Measurements from ENCODE around the gene UBN1.

UBN1 gene

DNA sequence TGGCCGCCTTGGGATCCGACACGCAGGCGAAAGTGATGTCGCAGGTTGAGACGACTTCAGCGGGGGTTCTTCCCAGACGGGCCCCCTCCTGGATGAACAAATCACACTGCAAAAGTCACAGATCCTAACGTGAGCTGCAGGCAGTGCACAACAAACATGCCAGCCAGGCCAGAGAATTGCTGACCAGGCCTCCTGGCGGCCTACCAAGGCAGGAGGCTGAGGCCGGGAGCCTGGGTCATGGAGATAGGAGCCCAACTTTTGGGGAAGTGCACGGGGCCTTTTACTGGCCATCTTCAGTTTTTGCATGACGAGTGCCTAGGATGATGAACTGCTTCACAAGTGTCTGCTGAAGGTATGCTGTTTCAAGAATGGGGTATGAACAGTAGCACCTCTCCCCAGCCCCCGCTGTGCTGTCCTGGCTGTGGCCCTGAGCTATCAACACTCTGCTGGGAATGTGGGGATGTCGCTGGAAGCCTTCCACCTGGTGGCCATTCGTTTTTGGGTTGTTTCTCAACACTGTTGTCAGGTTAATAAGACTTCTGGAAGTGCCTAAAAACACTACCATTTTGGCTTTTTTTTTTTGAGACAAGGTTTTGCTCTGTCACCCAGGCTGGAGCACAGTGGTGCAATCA lies 32.6 kb upstream of the UBN1 start:
- DNase-seq (ENCODE audit: low read depth), result no peak

- DNase-seq (ENCODE audit: low read depth), result no peak
These were observed 26.6 kb upstream of the UBN1 start for GRCh38 chr16:4820652-4821051.

DNA sequence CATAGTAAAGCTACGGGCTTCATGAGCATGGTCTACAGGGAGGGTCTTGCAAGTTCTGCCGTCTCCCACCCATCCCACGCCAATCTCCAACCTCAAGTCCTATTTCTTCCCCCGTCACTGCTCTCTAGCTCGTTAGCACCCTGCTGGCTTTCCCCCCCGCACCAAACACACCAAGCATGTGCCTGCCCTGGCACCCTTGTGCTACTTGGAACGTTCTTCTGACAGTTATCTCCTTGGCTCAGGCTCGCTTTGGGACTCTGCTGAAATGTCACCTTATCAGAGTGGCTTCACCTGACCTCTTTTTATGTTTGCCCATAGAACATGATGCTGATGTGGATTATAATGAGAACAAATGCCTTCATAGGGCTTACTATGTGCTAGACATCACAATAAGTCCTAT lies 22.1 kb upstream of the UBN1 start:
- DNase-seq (ENCODE audit: low read depth), result no peak

DNA sequence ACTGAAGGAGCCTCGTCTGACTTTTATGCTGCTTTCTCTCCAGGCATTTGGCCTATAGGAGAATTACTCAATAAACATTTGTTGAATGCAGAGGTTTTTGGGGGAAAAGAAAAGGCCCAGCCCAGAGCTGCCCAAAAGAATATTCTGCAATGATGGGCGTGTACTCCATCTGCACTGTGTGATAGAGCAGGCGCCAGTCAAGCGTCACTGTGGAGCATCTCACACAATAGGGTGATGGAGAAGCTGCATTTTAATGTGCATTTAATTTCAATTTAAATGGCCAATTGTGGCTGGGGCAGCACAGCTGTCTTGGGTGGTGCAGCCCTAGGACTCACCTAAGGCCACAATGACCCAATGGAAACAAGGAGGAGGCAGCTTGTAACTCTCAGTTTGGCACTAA lies 20.8 kb upstream of the UBN1 start:
- no peak for DNase-seq (ENCODE audit: low read depth)

- no peak for DNase-seq (ENCODE audit: low read depth)
These were observed 20.3 kb upstream of the UBN1 start for GRCh38 chr16:4826980-4827379.

DNA sequence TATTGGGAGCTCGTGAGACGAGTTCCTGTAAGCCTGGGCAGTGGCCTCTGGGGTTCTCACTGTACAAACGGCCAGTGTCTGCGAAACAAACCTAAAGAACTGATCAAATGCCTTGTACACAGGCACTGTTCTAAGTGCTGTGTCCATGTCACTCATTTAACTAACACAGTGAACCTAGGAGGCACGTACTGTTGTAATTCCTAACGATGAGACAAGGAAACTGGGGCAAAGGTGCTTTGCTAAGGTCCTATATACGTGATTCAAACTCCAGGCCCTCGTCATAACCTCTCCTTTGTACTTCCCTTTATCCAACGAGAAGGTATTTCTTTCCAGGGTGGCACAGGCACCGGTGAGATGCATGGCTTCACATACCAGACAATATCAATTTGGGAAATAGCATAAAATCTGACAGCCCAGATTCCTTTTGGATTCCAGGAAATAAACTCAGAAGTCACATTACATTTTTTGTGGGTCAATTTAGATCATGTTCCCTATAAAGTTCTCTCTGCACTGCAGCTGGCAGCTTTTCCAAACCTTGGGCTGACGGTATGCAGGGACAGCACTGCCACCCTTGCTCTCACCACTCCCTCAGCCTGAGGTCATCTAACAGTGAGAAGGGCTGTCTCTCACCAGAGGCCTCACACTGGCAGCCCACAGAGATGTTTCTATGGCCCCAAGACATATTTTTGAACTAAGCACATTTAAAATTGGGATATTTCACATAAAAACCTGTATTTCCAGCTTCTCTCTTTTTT lies 18.5 kb upstream of the UBN1 start:
- DNase-seq (ENCODE audit: low read depth), result no peak

GRCh38 chr16:4830408-4830807 lies 16.9 kb upstream of the UBN1 start:
- no peak for DNase-seq (ENCODE audit: low read depth)

DNA sequence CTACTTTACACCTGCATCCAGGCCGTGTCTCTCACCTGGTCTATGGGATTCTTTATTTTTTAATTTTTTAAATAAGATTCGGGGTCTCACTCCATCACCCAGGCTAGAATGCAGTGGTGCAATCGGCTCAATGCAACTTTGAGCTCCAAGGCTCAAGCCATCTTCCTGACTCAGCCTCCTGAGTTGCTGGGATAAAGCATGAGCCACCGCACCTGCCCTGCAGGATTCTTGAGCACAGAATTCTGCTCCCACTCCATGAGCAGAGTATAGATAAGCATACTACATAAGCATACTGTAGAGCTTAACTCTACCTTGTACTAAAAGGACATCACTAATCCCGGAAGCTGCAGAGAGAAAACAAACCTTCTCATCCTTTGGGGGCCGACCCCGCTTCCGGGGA lies 15.7 kb upstream of the UBN1 start:
- no peak for DNase-seq (ENCODE audit: low read depth)

- no peak for DNase-seq (ENCODE audit: low read depth)
These were observed 14.5 kb upstream of the UBN1 start for GRCh38 chr16:4832698-4833343.

DNA sequence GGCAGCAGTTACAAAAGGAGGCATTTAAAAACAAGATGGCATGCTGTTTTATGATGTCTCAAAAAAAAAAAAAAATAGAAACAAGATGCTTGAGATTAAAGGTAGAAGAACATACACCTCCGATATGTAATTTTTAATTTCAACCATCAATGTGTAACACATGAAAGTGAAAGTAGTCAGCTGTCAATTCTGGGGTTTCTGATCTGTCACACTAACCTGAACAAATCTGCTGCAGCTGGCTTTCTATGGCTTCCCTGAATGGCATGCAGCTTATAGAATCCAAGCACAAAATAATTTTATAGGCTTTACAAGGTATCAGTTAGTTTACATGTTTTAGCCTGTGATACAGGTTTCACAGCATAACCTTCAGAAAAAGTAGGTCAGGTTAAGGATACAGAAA lies 13.7 kb upstream of the UBN1 start:
- no peak for DNase-seq (ENCODE audit: low read depth)

- DNase-seq (ENCODE audit: low read depth), result no peak
These were observed 10.6 kb upstream of the UBN1 start for GRCh38 chr16:4836727-4837126.

GRCh38 chr16:4837733-4838501 lies 9.4 kb upstream of the UBN1 start:
- no peak for DNase-seq (ENCODE audit: low read depth)

GRCh38 chr16:4839942-4840341 lies 7.3 kb upstream of the UBN1 start:
- DNase-seq (ENCODE audit: low read depth), result no peak

DNA sequence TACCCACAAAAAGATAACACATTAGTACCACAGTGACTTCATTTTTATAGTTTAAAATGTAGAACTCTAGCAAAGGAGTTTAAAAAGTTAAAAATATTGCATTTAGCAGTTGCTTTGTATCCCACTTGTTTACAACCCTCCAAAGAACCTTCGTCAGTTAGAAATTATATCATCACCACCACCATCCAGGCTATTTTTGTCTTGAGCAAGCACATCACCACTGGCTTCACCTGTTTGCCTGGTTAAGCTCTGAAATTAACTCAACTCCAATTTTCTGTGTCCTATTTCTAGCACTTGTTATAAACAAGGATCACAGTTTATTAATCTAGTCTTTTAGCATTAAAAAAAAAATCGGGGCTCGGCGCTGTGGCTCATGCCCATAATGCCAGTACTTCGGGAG lies 6.3 kb upstream of the UBN1 start:
- DNase-seq (ENCODE audit: low read depth), result no peak

DNA sequence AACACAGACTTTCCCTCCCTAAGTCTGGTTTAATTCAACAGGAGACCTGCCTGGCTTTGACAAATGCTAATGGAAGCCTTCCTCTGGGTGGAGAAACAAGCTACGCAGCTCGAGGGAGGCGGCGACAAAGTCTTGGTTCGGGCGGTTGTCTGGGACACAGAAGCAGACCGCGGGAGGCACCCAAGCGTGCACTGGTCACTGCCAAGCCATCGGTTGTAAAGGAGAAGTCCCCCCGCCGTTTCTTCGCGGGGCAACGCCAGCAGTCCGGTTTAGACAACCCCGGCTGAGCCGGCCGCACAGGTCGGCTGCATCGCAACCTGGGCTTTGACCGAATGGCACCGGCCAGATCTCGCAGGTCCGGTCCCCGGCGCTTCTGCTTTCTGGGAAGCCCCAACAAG lies 779 bp upstream of the UBN1 start:
- no peak for DNase-seq (ENCODE audit: low read depth)

GRCh38 chr16:4847774-4848587 lies 700 bp downstream of the UBN1 start:
- DNase-seq (ENCODE audit: low read depth), result peak; percentile 21

GRCh38 chr16:4850211-4850610 lies 2.9 kb downstream of the UBN1 start:
- no peak for DNase-seq (ENCODE audit: low read depth)

GRCh38 chr16:4852221-4852872 lies 5.1 kb downstream of the UBN1 start:
- no peak for DNase-seq (ENCODE audit: low read depth)

DNA sequence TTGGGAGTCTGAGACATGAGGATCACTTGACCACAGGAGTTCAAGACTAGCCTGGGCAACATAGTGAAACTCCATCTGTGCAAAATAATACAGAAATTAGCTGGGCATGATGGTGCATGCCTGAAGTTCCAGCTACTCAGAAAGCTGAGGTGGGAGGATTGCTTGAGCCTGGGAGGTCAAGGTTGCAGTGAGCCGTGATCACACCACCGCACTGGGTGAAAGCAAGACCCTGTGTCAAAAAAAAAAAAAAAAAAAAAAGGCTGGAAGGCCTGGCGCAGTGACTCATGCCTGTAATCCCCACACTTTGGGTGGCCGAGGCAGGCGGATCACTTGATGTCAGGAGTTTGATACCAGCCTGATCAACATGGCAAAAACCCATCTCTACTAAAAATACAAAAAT lies 8.1 kb downstream of the UBN1 start:
- DNase-seq (ENCODE audit: low read depth), result no peak

DNA sequence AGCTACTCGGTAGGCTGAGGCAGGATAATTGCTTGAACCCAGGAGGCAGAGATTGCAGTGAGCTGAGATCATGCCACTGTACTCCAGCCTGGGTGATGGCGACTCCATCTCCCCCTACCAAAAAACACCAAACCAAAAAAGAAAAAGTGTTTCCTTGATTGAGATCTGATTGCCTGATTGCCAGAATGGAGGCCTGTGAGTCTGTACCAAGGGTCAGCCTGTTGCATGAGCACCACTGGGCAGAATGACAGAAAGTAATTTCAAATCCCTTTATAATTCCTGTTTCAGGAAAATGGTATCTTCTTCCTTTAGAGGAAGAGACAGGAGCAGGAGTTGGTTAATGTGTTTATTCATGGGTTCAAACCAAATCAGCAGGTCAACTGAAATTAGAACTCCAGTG lies 8.5 kb downstream of the UBN1 start:
- no peak for DNase-seq (ENCODE audit: low read depth)

DNA sequence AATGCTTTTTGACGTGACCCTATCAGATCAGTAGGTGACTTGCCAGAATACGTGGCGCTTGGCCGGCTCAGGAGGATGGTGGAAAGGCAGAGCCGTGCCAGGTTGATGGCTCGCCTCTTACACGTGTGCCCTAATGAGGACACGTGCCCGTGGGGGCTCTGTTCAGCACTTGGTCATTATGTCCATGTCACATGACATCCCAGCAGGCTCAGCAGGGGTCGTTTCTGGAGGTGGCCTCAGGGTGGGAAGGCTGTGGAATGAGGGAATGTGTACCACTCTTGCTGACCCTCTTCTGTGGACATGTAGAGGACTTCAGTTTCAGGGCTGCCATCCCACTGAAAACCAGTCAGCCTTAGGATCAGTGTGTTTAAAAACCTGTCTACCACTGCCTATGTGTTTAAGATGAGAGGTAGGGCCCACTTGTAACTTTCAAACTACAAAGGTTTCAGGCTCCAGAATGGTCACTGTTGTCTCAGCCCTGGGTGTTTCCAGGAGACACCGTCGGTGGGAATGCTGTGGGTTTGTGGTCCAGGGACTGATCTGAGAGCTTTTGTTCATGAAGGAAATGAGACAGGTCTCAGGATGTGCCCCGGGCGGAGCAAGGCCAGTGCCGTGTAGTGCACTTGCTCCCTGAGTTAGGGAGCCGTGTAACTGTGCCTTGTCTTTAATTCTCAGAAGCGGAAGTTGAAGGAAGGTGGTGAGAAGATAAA lies 12.1 kb downstream of the UBN1 start:
- DNase-seq (ENCODE audit: low read depth), result no peak

Data from T follicular helper cell (primary cell).